ENCODE data around the gene FOXP1. TPM values are rescaled to one million over a fixed set of nuclear protein-coding genes. Genes with fewer than 3 reads are reported as not detected.

FOXP1 gene
- total and polyA plus RNA-seq, 2 donors from 2014 or later, result 6.7 to 87.2 TPM

DNA sequence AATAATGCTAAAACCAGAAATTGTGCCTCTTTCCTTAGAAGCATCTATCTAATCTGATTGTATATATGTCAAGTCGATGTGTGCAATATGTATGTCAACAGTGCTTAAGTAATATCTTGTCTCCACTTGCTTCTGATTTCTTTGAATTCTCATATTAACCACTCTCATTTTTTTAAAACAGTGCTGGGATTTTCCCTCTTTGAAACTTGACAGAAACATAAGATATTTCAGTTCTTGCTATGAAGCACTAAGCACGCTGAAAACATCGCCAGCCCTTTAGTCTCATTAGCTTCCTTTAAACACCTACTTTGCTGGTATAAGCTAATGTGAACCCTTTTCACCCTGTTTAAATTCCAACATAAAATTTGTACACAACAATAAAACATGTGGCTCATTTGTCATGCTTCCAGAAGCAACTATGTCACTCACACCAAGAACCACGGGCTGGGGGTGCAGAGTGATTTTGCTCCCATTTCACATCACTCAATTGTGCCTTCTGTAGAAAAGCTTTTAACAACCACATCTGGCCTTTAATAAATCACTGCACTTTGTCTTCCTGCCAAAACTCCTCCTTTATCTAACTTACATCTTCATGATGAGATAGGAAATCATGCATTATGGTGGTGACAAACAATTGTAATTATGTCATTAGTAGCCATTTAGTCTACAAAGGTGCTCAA lies 185.2 kb downstream of the FOXP1 start:
- Histone ChIP-seq H3K27me3 (ENCODE audit: control insufficient read depth, insufficient read depth, low read length) (no peaks in the 10 kb centered on the region), H3K27ac (ENCODE audit: low read depth in 2 of 2, low read length in 2 of 2) (no peak overlapping the region), H3K9ac (ENCODE audit: low read length in 3 of 3) (no peak overlapping the region), H3K4me3 (ENCODE audit: low read length in 3 of 3) (no peak overlapping the region), H3K4me1 (ENCODE audit: control insufficient read depth in 2 of 3, insufficient read depth in 2 of 3, low read depth in 1 of 3, low read length in 3 of 3) (peaks cover 5 to 15% (median 9%) of the 10 kb centered on the region in 3 donors), H3K9me3 (ENCODE audit: control insufficient read depth in 2 of 3, insufficient read depth in 1 of 3, low read length in 3 of 3) (no peaks in the 10 kb centered on the region), H3K36me3 (ENCODE audit: control insufficient read depth in 2 of 3, insufficient read depth in 3 of 3, low read length in 3 of 3) (no peaks in the 10 kb centered on the region)
- TF ChIP-seq, protein P1, sequence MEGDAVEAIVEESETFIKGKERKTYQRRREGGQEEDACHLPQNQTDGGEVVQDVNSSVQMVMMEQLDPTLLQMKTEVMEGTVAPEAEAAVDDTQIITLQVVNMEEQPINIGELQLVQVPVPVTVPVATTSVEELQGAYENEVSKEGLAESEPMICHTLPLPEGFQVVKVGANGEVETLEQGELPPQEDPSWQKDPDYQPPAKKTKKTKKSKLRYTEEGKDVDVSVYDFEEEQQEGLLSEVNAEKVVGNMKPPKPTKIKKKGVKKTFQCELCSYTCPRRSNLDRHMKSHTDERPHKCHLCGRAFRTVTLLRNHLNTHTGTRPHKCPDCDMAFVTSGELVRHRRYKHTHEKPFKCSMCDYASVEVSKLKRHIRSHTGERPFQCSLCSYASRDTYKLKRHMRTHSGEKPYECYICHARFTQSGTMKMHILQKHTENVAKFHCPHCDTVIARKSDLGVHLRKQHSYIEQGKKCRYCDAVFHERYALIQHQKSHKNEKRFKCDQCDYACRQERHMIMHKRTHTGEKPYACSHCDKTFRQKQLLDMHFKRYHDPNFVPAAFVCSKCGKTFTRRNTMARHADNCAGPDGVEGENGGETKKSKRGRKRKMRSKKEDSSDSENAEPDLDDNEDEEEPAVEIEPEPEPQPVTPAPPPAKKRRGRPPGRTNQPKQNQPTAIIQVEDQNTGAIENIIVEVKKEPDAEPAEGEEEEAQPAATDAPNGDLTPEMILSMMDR (IDR thresholded peaks at IDR 0.05; ENCODE audit: borderline replicate concordance, extremely low read depth, insufficient read depth), result no peak
- FAIRE-seq (no peak), DNase-seq (peak in 1 of 5 donors; percentile 30)
- intact Hi-C loops (cut with DNase I), result no loop called here

GRCh38 chr3:71397726-71398125 lies 185.8 kb downstream of the FOXP1 start:
- H3K27me3 ChIP-seq (ENCODE audit: control insufficient read depth, insufficient read depth, low read length), result no peaks in the 10 kb centered on the region
- no peak overlapping the region for H3K9ac ChIP-seq (ENCODE audit: low read length in 3 of 3)
- intact Hi-C loops (cut with DNase I), result no loop called here
- H3K27ac ChIP-seq (ENCODE audit: low read depth in 2 of 2, low read length in 2 of 2), result no peak overlapping the region
- TF ChIP-seq, protein P1 (IDR thresholded peaks at IDR 0.05; ENCODE audit: borderline replicate concordance, extremely low read depth, insufficient read depth), result no peak
- no peaks in the 10 kb centered on the region for H3K36me3 ChIP-seq (ENCODE audit: control insufficient read depth in 2 of 3, insufficient read depth in 3 of 3, low read length in 3 of 3)
- H3K4me3 ChIP-seq (ENCODE audit: low read length in 3 of 3), result no peak overlapping the region
- no peak for DNase-seq
- no peak for FAIRE-seq
- no peaks in the 10 kb centered on the region for H3K9me3 ChIP-seq (ENCODE audit: control insufficient read depth in 2 of 3, insufficient read depth in 1 of 3, low read length in 3 of 3)
- peaks cover 5 to 15% (median 9%) of the 10 kb centered on the region in 3 donors for H3K4me1 ChIP-seq (ENCODE audit: control insufficient read depth in 2 of 3, insufficient read depth in 2 of 3, low read depth in 1 of 3, low read length in 3 of 3)

DNA sequence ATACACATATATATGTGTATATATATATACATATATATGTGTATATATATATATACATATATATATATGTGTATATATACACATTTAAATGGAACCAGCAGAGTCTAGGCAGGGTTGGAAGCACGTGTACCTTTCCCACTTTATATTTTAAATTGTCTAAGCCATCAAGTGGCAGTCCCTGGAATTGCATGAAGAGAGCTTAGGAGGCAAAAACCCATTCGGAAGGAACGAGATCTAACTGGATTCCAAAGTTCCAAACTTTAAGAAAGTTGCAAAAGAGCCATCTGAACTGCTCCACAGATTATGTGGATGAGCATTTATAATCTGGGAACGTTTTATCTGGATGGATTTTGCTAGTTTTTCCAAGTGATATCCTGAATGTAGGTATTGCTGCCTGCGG lies 186.5 kb downstream of the FOXP1 start:
- H3K27me3 ChIP-seq (ENCODE audit: control insufficient read depth, insufficient read depth, low read length), result no peaks in the 10 kb centered on the region
- H3K4me3 ChIP-seq (ENCODE audit: low read length in 3 of 3), result no peak overlapping the region
- TF ChIP-seq, protein P1 (IDR thresholded peaks at IDR 0.05; ENCODE audit: borderline replicate concordance, extremely low read depth, insufficient read depth), result peak; percentile 62
- no peak overlapping the region for H3K9ac ChIP-seq (ENCODE audit: low read length in 3 of 3)
- H3K36me3 ChIP-seq (ENCODE audit: control insufficient read depth in 2 of 3, insufficient read depth in 3 of 3, low read length in 3 of 3), result no peaks in the 10 kb centered on the region
- no peaks in the 10 kb centered on the region for H3K9me3 ChIP-seq (ENCODE audit: control insufficient read depth in 2 of 3, insufficient read depth in 1 of 3, low read length in 3 of 3)
- no peak overlapping the region for H3K27ac ChIP-seq (ENCODE audit: low read depth in 2 of 2, low read length in 2 of 2)
- intact Hi-C loops (cut with DNase I), result no loop called here
- FAIRE-seq (peak; percentile 55), DNase-seq (peak in 2 of 5 donors; percentile 41 to 70)
- H3K4me1 ChIP-seq (ENCODE audit: control insufficient read depth in 2 of 3, insufficient read depth in 2 of 3, low read depth in 1 of 3, low read length in 3 of 3), result peaks cover 5 to 15% (median 9%) of the 10 kb centered on the region in 3 donors
